ENCODE results near the gene PTGFRN. TPM values are rescaled to one million over a fixed set of nuclear protein-coding genes. Genes with fewer than 3 reads are reported as not detected.
"Not testable (repeated sequence)": the region's sequence is repeated elsewhere in the genome, so short reads cannot be mapped to it uniquely, and the experiment has no call there.

PTGFRN gene
- total and polyA plus RNA-seq, 2 donors: 41.5 to 85.9 TPM

DNA sequence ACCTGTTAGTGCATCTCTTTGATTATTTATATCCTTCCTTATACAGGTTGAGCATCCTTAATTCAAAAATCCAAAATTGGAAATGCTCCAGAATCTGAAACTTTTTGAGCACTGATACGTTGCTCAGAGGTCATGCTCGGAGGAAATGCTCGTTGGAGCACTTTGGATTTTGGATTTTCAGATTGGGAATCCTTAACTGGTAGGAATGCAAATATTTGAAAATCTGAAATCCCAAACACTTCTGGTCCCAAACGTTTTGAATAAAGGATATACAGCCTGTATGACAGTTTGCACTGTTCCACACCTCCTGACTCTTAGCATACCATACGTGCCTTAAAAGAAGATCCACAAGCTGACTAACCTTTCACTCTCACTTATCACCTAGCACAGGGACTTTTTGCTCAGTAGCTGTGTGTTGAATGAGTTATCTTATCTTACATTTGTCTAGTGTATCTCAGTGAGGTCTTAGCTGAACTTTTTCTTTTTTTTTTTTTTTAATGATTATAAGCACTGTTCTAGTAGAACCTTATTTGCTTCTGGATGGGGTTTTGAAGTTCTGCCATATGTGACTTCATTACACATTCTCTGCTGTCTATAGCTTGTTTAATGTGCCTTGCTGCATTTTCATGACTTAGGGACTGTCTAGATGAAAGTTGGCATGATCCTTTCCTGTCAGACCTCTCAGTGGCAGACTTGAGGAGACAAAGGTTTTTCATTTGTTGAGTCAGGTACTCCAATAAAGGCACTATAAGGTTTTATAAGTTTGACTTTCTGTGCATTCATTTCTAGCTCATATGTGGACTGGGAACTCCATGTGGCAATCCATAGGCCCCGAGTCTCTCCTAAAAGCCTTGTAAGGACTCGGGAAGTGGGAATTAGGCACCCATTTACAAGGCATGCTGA, 21.6 kb downstream of the PTGFRN start:
- 81% methylated on average over 7 of the region's 7 CpGs for WGBS
- H3K27ac ChIP-seq (ENCODE audit: low read depth): no peak overlapping the region
- H3K4me1 ChIP-seq (ENCODE audit: insufficient read depth): no peaks in the 10 kb centered on the region
- DNase-seq (ENCODE audit: extremely low spot score): no peak
- H3K4me3 ChIP-seq (ENCODE audit: low read depth, low read length): no peak overlapping the region
- H3K36me3 ChIP-seq (ENCODE audit: insufficient read depth): no peaks in the 10 kb centered on the region

DNA sequence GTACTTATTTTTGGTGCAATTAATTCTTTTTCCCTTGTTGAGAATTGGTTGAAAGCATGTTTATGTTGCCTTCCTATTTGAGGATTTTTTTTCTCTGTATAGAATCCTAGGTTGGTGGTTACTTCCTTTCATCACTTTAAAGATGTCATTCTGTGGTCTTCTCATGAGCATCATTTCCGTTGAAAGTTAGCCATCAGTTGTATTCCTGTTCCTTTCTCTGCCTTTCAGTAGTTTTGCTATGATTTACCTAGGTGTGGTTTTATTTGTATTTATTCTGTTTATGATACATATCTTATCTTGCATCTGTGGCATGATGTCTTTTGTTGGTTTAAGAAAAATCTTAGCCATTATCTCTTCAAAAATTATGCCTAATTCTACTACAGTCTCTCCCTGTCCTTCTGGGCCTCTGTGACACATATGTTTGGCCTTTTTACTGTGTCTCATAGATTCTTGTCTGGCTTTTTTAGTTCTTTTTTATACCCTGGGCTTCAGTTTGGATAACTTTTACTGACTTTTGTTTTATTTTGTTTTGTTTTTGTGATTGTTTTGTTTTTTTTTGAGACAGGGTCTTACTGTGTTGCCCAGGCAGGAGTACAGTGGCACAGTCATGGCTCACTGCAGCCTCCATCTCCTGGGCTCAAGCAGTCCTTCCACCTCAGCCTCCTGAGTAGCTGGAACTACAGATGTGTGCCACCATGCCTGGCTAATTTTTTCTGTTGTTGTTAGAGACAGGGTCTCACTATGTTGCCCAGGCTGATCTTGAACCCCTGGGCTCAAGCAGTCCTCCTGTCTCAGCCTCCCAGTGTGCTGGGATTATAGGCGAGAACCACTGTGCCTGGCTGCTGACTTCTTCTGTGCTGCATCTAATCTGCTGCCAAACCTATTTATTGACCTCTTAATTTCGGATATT, 24.1 kb downstream of the PTGFRN start:
- Histone ChIP-seq H3K4me3 (ENCODE audit: low read depth, low read length) (no peak overlapping the region), H3K36me3 (ENCODE audit: insufficient read depth) (no peaks in the 10 kb centered on the region), H3K4me1 (ENCODE audit: insufficient read depth) (no peaks in the 10 kb centered on the region), H3K27ac (ENCODE audit: low read depth) (no peak overlapping the region)
- WGBS: 93% methylated on average over 3 of the region's 3 CpGs
- no peak for DNase-seq (ENCODE audit: extremely low spot score)

DNA sequence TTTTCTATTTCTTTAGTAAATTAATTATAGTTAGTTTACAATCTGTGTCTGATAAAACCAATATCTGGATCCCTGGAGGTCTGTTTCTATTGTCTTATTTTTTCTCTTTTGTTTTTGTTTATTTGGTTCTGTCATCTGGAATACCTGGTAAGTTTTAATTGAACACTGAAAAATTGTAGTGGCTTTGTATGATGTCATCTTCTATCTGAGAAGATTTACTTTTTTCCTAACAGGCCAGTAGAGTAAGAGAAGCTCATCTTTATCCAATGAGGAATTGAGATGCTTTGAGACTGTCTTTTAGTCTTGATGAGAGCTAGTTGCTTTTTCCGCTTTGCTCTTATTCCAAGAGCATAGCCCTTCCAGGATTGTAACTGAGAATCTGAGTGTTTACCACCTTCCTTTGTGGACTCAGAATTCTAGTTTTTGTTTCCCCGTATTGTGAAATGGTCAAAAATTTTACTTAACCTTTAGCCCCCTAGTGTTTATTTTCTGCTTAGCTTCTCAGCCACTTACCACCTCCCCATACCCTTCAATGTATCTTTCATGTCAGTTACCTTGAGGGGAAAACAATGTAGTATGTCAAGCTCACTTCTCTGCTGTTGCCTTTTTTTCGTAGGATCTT, 25.0 kb downstream of the PTGFRN start:
- H3K4me1 ChIP-seq (ENCODE audit: insufficient read depth): no peaks in the 10 kb centered on the region
- no peak overlapping the region for H3K27ac ChIP-seq (ENCODE audit: low read depth)
- no peaks in the 10 kb centered on the region for H3K36me3 ChIP-seq (ENCODE audit: insufficient read depth)
- DNase-seq (ENCODE audit: extremely low spot score): no peak
- 59% methylated on average over 3 of the region's 3 CpGs for WGBS
- no peak overlapping the region for H3K4me3 ChIP-seq (ENCODE audit: low read depth, low read length)

- WGBS: 94% methylated on average over 11 of the region's 11 CpGs
- no peak for DNase-seq (ENCODE audit: extremely low spot score)
Measured at GRCh38 chr1:116938216-116938615, 28.5 kb downstream of the PTGFRN start.

GRCh38 chr1:116939780-116940543, 30.2 kb downstream of the PTGFRN start:
- H3K36me3 ChIP-seq (ENCODE audit: insufficient read depth); H3K4me3 ChIP-seq (ENCODE audit: low read depth, low read length); DNase-seq (ENCODE audit: extremely low spot score); H3K27ac ChIP-seq (ENCODE audit: low read depth); H3K4me1 ChIP-seq (ENCODE audit: insufficient read depth): not testable (repeated sequence)
- WGBS: 62% methylated on average over 6 of the region's 6 CpGs

More at GRCh38 chr1:116938216-116938615, 28.5 kb downstream of the PTGFRN start:
- H3K36me3 ChIP-seq (ENCODE audit: insufficient read depth): peaks cover 2% of the 10 kb centered on the region
- no peak overlapping the region for H3K27ac ChIP-seq (ENCODE audit: low read depth)
- no peak overlapping the region for H3K4me3 ChIP-seq (ENCODE audit: low read depth, low read length)
- no peaks in the 10 kb centered on the region for H3K4me1 ChIP-seq (ENCODE audit: insufficient read depth)

- 90% methylated on average over 2 of the region's 2 CpGs for WGBS
- peaks cover 2% of the 10 kb centered on the region for H3K36me3 ChIP-seq (ENCODE audit: insufficient read depth)
- H3K27ac ChIP-seq (ENCODE audit: low read depth): no peak overlapping the region
- DNase-seq (ENCODE audit: extremely low spot score): no peak
- H3K4me1 ChIP-seq (ENCODE audit: insufficient read depth): no peaks in the 10 kb centered on the region
- no peak overlapping the region for H3K4me3 ChIP-seq (ENCODE audit: low read depth, low read length)
Measured at GRCh38 chr1:116940814-116941599, 31.3 kb downstream of the PTGFRN start.

DNA sequence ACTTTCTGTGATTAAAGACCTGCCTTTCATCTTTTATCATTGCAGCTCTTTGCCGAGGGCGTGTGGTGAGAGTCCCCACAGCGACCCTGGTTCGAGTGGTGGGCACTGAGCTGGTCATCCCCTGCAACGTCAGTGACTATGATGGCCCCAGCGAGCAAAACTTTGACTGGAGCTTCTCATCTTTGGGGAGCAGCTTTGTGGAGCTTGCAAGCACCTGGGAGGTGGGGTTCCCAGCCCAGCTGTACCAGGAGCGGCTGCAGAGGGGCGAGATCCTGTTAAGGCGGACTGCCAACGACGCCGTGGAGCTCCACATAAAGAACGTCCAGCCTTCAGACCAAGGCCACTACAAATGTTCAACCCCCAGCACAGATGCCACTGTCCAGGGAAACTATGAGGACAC, 32.0 kb downstream of the PTGFRN start:
- Histone ChIP-seq H3K36me3 (ENCODE audit: insufficient read depth) (peaks cover 2% of the 10 kb centered on the region), H3K4me1 (ENCODE audit: insufficient read depth) (no peaks in the 10 kb centered on the region), H3K4me3 (ENCODE audit: low read depth, low read length) (no peak overlapping the region), H3K27ac (ENCODE audit: low read depth) (no peak overlapping the region)
- WGBS: 91% methylated on average over 13 of the region's 13 CpGs
- no peak for DNase-seq (ENCODE audit: extremely low spot score)

DNA sequence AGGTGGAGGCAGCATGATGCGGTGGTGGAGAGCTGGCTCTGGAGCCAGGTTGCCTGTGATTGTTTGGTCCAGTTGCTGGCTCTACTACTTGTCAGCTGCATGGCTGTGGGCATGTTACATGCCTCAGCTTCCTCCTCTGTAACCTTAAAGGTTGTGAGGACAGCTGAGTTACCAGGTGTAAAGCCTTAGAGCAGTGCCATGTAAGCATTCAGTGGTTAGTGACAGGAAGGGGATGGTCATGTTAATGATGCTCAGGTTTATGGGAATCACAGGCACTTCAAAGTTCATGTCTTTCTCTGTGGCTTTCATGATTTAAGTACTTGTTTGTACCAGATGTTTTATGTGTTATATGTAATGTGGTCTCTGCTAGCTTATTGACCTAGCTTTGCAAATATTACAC, 32.6 kb downstream of the PTGFRN start:
- no peak overlapping the region for H3K4me3 ChIP-seq (ENCODE audit: low read depth, low read length)
- H3K36me3 ChIP-seq (ENCODE audit: insufficient read depth): peaks cover 2% of the 10 kb centered on the region
- DNase-seq (ENCODE audit: extremely low spot score): no peak
- no peaks in the 10 kb centered on the region for H3K4me1 ChIP-seq (ENCODE audit: insufficient read depth)
- 89% methylated on average over 1 of the region's 1 CpG for WGBS
- H3K27ac ChIP-seq (ENCODE audit: low read depth): no peak overlapping the region

DNA sequence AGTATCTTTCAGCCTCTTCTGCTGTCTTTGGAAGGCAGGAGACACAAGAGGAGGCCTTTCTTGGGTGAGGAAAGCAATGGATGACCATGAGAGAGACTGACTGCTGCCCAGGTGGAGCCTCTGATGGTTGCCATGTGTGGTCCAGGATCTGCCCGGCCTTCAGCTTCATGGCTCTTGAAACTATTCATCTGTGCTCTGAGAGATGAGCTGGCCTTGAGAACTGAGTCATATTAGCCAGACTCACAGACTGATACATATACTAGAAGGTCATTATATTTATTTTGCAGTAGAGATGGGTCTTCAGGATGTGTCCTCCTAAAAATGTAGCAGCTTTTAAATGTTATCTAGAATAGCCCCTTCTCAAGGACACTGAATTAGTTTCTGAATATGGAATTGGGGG, 33.7 kb downstream of the PTGFRN start:
- H3K27ac ChIP-seq (ENCODE audit: low read depth): no peak overlapping the region
- WGBS: 94% methylated on average over 1 of the region's 1 CpG

DNA sequence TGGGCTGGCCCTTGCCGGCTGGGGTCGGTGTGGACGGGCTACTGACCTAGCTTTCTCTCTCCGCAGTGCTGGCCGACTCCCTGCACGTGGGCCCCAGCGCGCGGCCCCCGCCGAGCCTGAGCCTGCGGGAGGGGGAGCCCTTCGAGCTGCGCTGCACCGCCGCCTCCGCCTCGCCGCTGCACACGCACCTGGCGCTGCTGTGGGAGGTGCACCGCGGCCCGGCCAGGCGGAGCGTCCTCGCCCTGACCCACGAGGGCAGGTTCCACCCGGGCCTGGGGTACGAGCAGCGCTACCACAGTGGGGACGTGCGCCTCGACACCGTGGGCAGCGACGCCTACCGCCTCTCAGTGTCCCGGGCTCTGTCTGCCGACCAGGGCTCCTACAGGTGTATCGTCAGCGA, 34.9 kb downstream of the PTGFRN start:
- no peaks in the 10 kb centered on the region for H3K4me1 ChIP-seq (ENCODE audit: insufficient read depth)
- DNase-seq (ENCODE audit: extremely low spot score): no peak
- peaks cover 2% of the 10 kb centered on the region for H3K36me3 ChIP-seq (ENCODE audit: insufficient read depth)
- H3K27ac ChIP-seq (ENCODE audit: low read depth): no peak overlapping the region
- WGBS: 96% methylated on average over 42 of the region's 42 CpGs
- H3K4me3 ChIP-seq (ENCODE audit: low read depth, low read length): no peak overlapping the region

More for the DNA sequence above, 33.7 kb downstream of the PTGFRN start:
- no peak for DNase-seq (ENCODE audit: extremely low spot score)
- Histone ChIP-seq H3K4me1 (ENCODE audit: insufficient read depth) (no peaks in the 10 kb centered on the region), H3K36me3 (ENCODE audit: insufficient read depth) (peaks cover 2% of the 10 kb centered on the region), H3K4me3 (ENCODE audit: low read depth, low read length) (no peak overlapping the region)

DNA sequence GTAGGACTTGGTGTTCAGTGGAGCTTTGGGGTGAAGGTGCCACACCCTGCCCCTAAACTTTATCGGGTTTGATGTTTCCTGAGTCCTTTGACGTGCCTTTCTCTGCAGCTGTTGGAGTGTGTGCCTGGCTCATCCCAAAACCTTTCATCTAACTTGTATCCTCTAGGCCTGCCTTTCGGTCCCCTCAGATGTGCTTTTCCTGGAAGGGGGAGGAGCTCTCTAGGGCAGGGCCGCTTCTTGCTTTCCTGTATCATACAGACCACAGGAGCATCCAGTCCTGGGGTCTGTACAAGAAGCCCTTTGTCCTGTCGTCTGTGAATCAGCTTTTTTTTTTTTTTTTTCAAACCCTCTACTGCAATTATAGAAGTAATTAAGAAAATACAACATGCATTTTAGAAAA, 35.7 kb downstream of the PTGFRN start:
- peaks cover 2% of the 10 kb centered on the region for H3K36me3 ChIP-seq (ENCODE audit: insufficient read depth)
- H3K27ac ChIP-seq (ENCODE audit: low read depth): no peak overlapping the region
- DNase-seq (ENCODE audit: extremely low spot score): no peak
- 87% methylated on average over 5 of the region's 5 CpGs for WGBS
- H3K4me3 ChIP-seq (ENCODE audit: low read depth, low read length): no peak overlapping the region
- no peaks in the 10 kb centered on the region for H3K4me1 ChIP-seq (ENCODE audit: insufficient read depth)

DNA sequence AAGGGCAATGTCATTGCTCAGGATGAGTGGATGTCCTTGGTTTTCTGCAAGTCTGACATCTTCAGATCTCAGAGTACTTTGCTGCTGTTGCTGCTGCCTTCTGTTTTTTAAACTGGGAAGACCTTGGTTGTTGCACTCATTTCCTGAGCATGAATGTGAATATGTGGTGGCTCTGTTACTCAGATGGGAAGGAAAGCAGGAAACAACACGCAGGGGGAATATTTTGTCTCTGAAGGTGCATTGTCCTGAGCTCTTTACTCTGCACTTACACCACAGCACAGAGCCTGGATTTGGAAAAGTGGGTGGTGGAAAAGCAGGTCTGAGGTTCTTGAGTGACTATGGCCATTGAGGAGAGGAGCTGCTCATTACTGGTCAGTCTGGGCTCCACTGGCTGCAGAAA, 36.3 kb downstream of the PTGFRN start:
- DNase-seq (ENCODE audit: extremely low spot score): no peak
- no peak overlapping the region for H3K27ac ChIP-seq (ENCODE audit: low read depth)
- H3K4me3 ChIP-seq (ENCODE audit: low read depth, low read length): no peak overlapping the region
- H3K4me1 ChIP-seq (ENCODE audit: insufficient read depth): no peaks in the 10 kb centered on the region
- H3K36me3 ChIP-seq (ENCODE audit: insufficient read depth): peaks cover 2% of the 10 kb centered on the region
- WGBS: 81% methylated on average over 1 of the region's 1 CpG

Data from urinary bladder (tissue), 4 donors.